ENCODE measurements around the gene BRCA2.
"Not testable (repeated sequence)": the region's sequence is repeated elsewhere in the genome, so short reads cannot be mapped to it uniquely, and the experiment has no call there.

The BRCA2 gene

GRCh38 chr13:32330441-32330840, 15.1 kb downstream of the BRCA2 start:
- no peak overlapping the region for H3K27ac ChIP-seq (ENCODE audit: low read depth, low read length)
- no peak overlapping the region for H3K9ac ChIP-seq (ENCODE audit: low read length in 5 of 5)
- H3K36me3 ChIP-seq (ENCODE audit: control insufficient read depth in 5 of 5, insufficient read depth in 5 of 5, low read length in 5 of 5), result no peaks in the 10 kb centered on the region
- no peak overlapping the region for H3K4me3 ChIP-seq (ENCODE audit: low read depth in 1 of 5, low read length in 5 of 5)
- H3K9me3 ChIP-seq (ENCODE audit: control insufficient read depth in 5 of 5, low read length in 5 of 5), result no peaks in the 10 kb centered on the region
- H3K4me1 ChIP-seq (ENCODE audit: control insufficient read depth in 5 of 5, insufficient read depth in 5 of 5, low read length in 5 of 5), result no peaks in the 10 kb centered on the region
- H3K27me3 ChIP-seq (ENCODE audit: control insufficient read depth in 5 of 5, insufficient read depth in 4 of 5, low read length in 5 of 5), result no peaks in the 10 kb centered on the region

- peaks cover 0 to 4% (median 0%) of the 10 kb centered on the region in 5 donors for H3K4me1 ChIP-seq (ENCODE audit: control insufficient read depth in 5 of 5, insufficient read depth in 5 of 5, low read length in 5 of 5)
- no peaks in the 10 kb centered on the region for H3K27me3 ChIP-seq (ENCODE audit: control insufficient read depth in 5 of 5, insufficient read depth in 4 of 5, low read length in 5 of 5)
Measured at GRCh38 chr13:32334671-32335070, 19.4 kb downstream of the BRCA2 start.

GRCh38 chr13:32340914-32341313, 25.6 kb downstream of the BRCA2 start:
- Histone ChIP-seq H3K9me3 (ENCODE audit: control insufficient read depth in 5 of 5, low read length in 5 of 5) (no peaks in the 10 kb centered on the region), H3K4me3 (ENCODE audit: low read depth in 1 of 5, low read length in 5 of 5) (no peak overlapping the region)

More at GRCh38 chr13:32334671-32335070, 19.4 kb downstream of the BRCA2 start:
- no peaks in the 10 kb centered on the region for H3K9me3 ChIP-seq (ENCODE audit: control insufficient read depth in 5 of 5, low read length in 5 of 5)
- no peaks in the 10 kb centered on the region for H3K36me3 ChIP-seq (ENCODE audit: control insufficient read depth in 5 of 5, insufficient read depth in 5 of 5, low read length in 5 of 5)
- no peak overlapping the region for H3K27ac ChIP-seq (ENCODE audit: low read depth, low read length)
- no peak overlapping the region for H3K4me3 ChIP-seq (ENCODE audit: low read depth in 1 of 5, low read length in 5 of 5)
- no peak overlapping the region for H3K9ac ChIP-seq (ENCODE audit: low read length in 5 of 5)

GRCh38 chr13:32347651-32348050, 32.3 kb downstream of the BRCA2 start:
- Histone ChIP-seq H3K4me1 (ENCODE audit: control insufficient read depth in 5 of 5, insufficient read depth in 5 of 5, low read length in 5 of 5) (no peaks in the 10 kb centered on the region), H3K9me3 (ENCODE audit: control insufficient read depth in 5 of 5, low read length in 5 of 5) (no peaks in the 10 kb centered on the region), H3K27me3 (ENCODE audit: control insufficient read depth in 5 of 5, insufficient read depth in 4 of 5, low read length in 5 of 5) (no peaks in the 10 kb centered on the region), H3K27ac (ENCODE audit: low read depth, low read length) (no peak overlapping the region), H3K36me3 (ENCODE audit: control insufficient read depth in 5 of 5, insufficient read depth in 5 of 5, low read length in 5 of 5) (no peaks in the 10 kb centered on the region), H3K9ac (ENCODE audit: low read length in 5 of 5) (no peak overlapping the region), H3K4me3 (ENCODE audit: low read depth in 1 of 5, low read length in 5 of 5) (no peak overlapping the region)

More at GRCh38 chr13:32340914-32341313, 25.6 kb downstream of the BRCA2 start:
- H3K36me3 ChIP-seq (ENCODE audit: control insufficient read depth in 5 of 5, insufficient read depth in 5 of 5, low read length in 5 of 5), result no peaks in the 10 kb centered on the region
- H3K27ac ChIP-seq (ENCODE audit: low read depth, low read length), result no peak overlapping the region
- H3K9ac ChIP-seq (ENCODE audit: low read length in 5 of 5), result no peak overlapping the region
- H3K27me3 ChIP-seq (ENCODE audit: control insufficient read depth in 5 of 5, insufficient read depth in 4 of 5, low read length in 5 of 5), result no peaks in the 10 kb centered on the region
- H3K4me1 ChIP-seq (ENCODE audit: control insufficient read depth in 5 of 5, insufficient read depth in 5 of 5, low read length in 5 of 5), result peaks cover 0 to 4% (median 0%) of the 10 kb centered on the region in 5 donors

- H3K4me1 ChIP-seq (ENCODE audit: control insufficient read depth in 5 of 5, insufficient read depth in 5 of 5, low read length in 5 of 5); H3K9me3 ChIP-seq (ENCODE audit: control insufficient read depth in 5 of 5, low read length in 5 of 5); H3K27ac ChIP-seq (ENCODE audit: low read depth, low read length); H3K27me3 ChIP-seq (ENCODE audit: control insufficient read depth in 5 of 5, insufficient read depth in 4 of 5, low read length in 5 of 5); H3K9ac ChIP-seq (ENCODE audit: low read length in 5 of 5); H3K36me3 ChIP-seq (ENCODE audit: control insufficient read depth in 5 of 5, insufficient read depth in 5 of 5, low read length in 5 of 5); H3K4me3 ChIP-seq (ENCODE audit: low read depth in 1 of 5, low read length in 5 of 5): not testable (repeated sequence)
Measured at GRCh38 chr13:32350839-32351441, 35.6 kb downstream of the BRCA2 start.

GRCh38 chr13:32354040-32354439, 38.7 kb downstream of the BRCA2 start:
- H3K9me3 ChIP-seq (ENCODE audit: control insufficient read depth in 5 of 5, low read length in 5 of 5), result no peaks in the 10 kb centered on the region
- H3K4me3 ChIP-seq (ENCODE audit: low read depth in 1 of 5, low read length in 5 of 5), result no peak overlapping the region
- no peaks in the 10 kb centered on the region for H3K4me1 ChIP-seq (ENCODE audit: control insufficient read depth in 5 of 5, insufficient read depth in 5 of 5, low read length in 5 of 5)
- no peak overlapping the region for H3K27ac ChIP-seq (ENCODE audit: low read depth, low read length)
- H3K27me3 ChIP-seq (ENCODE audit: control insufficient read depth in 5 of 5, insufficient read depth in 4 of 5, low read length in 5 of 5), result no peaks in the 10 kb centered on the region
- no peaks in the 10 kb centered on the region for H3K36me3 ChIP-seq (ENCODE audit: control insufficient read depth in 5 of 5, insufficient read depth in 5 of 5, low read length in 5 of 5)
- no peak overlapping the region for H3K9ac ChIP-seq (ENCODE audit: low read length in 5 of 5)

- H3K27me3 ChIP-seq (ENCODE audit: control insufficient read depth in 5 of 5, insufficient read depth in 4 of 5, low read length in 5 of 5); H3K4me3 ChIP-seq (ENCODE audit: low read depth in 1 of 5, low read length in 5 of 5); H3K9ac ChIP-seq (ENCODE audit: low read length in 5 of 5); H3K4me1 ChIP-seq (ENCODE audit: control insufficient read depth in 5 of 5, insufficient read depth in 5 of 5, low read length in 5 of 5); H3K36me3 ChIP-seq (ENCODE audit: control insufficient read depth in 5 of 5, insufficient read depth in 5 of 5, low read length in 5 of 5); H3K9me3 ChIP-seq (ENCODE audit: control insufficient read depth in 5 of 5, low read length in 5 of 5); H3K27ac ChIP-seq (ENCODE audit: low read depth, low read length): not testable (repeated sequence)
Measured at GRCh38 chr13:32355935-32356334, 40.6 kb downstream of the BRCA2 start.

- Histone ChIP-seq H3K9ac (ENCODE audit: low read length in 5 of 5) (no peak overlapping the region), H3K4me3 (ENCODE audit: low read depth in 1 of 5, low read length in 5 of 5) (no peak overlapping the region), H3K4me1 (ENCODE audit: control insufficient read depth in 5 of 5, insufficient read depth in 5 of 5, low read length in 5 of 5) (no peaks in the 10 kb centered on the region), H3K36me3 (ENCODE audit: control insufficient read depth in 5 of 5, insufficient read depth in 5 of 5, low read length in 5 of 5) (no peaks in the 10 kb centered on the region), H3K27ac (ENCODE audit: low read depth, low read length) (no peak overlapping the region), H3K9me3 (ENCODE audit: control insufficient read depth in 5 of 5, low read length in 5 of 5) (no peaks in the 10 kb centered on the region), H3K27me3 (ENCODE audit: control insufficient read depth in 5 of 5, insufficient read depth in 4 of 5, low read length in 5 of 5) (no peaks in the 10 kb centered on the region)
Measured at GRCh38 chr13:32362574-32362973, 47.3 kb downstream of the BRCA2 start.

GRCh38 chr13:32370805-32371204, 55.5 kb downstream of the BRCA2 start:
- no peaks in the 10 kb centered on the region for H3K27me3 ChIP-seq (ENCODE audit: control insufficient read depth in 5 of 5, insufficient read depth in 4 of 5, low read length in 5 of 5)
- H3K27ac ChIP-seq (ENCODE audit: low read depth, low read length), result no peak overlapping the region
- H3K4me1 ChIP-seq (ENCODE audit: control insufficient read depth in 5 of 5, insufficient read depth in 5 of 5, low read length in 5 of 5), result no peaks in the 10 kb centered on the region
- no peaks in the 10 kb centered on the region for H3K9me3 ChIP-seq (ENCODE audit: control insufficient read depth in 5 of 5, low read length in 5 of 5)
- no peak overlapping the region for H3K4me3 ChIP-seq (ENCODE audit: low read depth in 1 of 5, low read length in 5 of 5)
- no peak overlapping the region for H3K9ac ChIP-seq (ENCODE audit: low read length in 5 of 5)
- no peaks in the 10 kb centered on the region for H3K36me3 ChIP-seq (ENCODE audit: control insufficient read depth in 5 of 5, insufficient read depth in 5 of 5, low read length in 5 of 5)

- Histone ChIP-seq H3K27ac (ENCODE audit: low read depth, low read length) (no peak overlapping the region), H3K9me3 (ENCODE audit: control insufficient read depth in 5 of 5, low read length in 5 of 5) (no peaks in the 10 kb centered on the region), H3K9ac (ENCODE audit: low read length in 5 of 5) (no peak overlapping the region)
Measured at GRCh38 chr13:32376642-32377415, 61.5 kb downstream of the BRCA2 start.

More at GRCh38 chr13:32376642-32377415, 61.5 kb downstream of the BRCA2 start:
- no peaks in the 10 kb centered on the region for H3K27me3 ChIP-seq (ENCODE audit: control insufficient read depth in 5 of 5, insufficient read depth in 4 of 5, low read length in 5 of 5)
- H3K36me3 ChIP-seq (ENCODE audit: control insufficient read depth in 5 of 5, insufficient read depth in 5 of 5, low read length in 5 of 5), result no peaks in the 10 kb centered on the region
- H3K4me3 ChIP-seq (ENCODE audit: low read depth in 1 of 5, low read length in 5 of 5), result no peak overlapping the region
- H3K4me1 ChIP-seq (ENCODE audit: control insufficient read depth in 5 of 5, insufficient read depth in 5 of 5, low read length in 5 of 5), result no peaks in the 10 kb centered on the region

Data from subcutaneous abdominal adipose tissue (tissue), 5 donors.